Panc1 (cell line): ENCODE results near the gene PAFAH1B2.

Source experiments
- TF ChIP-seq, protein P1 (sequence below): fragments of 450-650 bp; IDR thresholded peaks from 2 replicates; pipeline ENCODE4 v1.5.1; 2017; ENCODE audit warnings: mild to moderate bottlenecking
- TF ChIP-seq, protein P2 (sequence below), 2 experiments: IDR thresholded peaks; 2 replicates each; pipeline ENCODE4 v1.6.1; 2011 to 2012; ENCODE audit warnings: low read depth in 2 of 2, control low read depth in 1 of 2, low read length in 1 of 2, mild to moderate bottlenecking in 1 of 2, moderate library complexity in 1 of 2; ENCODE audit not compliant: insufficient read depth in 1 of 2

DNA sequence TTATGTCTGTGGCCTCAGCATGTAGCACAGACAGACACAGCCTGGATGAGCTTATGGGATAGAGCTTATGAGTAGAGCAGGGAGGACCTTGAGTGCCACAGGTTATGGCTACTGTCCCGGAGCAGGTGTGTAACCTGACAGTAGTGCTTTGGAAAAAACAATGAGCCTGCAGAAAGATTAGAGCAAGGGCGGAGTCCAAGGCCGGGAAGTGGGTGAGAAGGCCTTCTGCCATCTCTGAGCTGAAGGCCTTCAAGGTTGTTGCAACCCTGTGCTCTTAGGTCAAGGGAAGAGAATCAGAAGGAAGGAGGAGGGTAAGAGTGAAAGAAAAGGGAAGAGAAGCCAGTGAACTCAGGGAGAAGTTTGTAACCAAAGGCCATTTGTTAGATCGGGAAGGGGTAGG is 51.2 kb downstream of the PAFAH1B2 start:
- TF ChIP-seq, protein P1, sequence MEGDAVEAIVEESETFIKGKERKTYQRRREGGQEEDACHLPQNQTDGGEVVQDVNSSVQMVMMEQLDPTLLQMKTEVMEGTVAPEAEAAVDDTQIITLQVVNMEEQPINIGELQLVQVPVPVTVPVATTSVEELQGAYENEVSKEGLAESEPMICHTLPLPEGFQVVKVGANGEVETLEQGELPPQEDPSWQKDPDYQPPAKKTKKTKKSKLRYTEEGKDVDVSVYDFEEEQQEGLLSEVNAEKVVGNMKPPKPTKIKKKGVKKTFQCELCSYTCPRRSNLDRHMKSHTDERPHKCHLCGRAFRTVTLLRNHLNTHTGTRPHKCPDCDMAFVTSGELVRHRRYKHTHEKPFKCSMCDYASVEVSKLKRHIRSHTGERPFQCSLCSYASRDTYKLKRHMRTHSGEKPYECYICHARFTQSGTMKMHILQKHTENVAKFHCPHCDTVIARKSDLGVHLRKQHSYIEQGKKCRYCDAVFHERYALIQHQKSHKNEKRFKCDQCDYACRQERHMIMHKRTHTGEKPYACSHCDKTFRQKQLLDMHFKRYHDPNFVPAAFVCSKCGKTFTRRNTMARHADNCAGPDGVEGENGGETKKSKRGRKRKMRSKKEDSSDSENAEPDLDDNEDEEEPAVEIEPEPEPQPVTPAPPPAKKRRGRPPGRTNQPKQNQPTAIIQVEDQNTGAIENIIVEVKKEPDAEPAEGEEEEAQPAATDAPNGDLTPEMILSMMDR, result no peak
- TF ChIP-seq, protein P2, sequence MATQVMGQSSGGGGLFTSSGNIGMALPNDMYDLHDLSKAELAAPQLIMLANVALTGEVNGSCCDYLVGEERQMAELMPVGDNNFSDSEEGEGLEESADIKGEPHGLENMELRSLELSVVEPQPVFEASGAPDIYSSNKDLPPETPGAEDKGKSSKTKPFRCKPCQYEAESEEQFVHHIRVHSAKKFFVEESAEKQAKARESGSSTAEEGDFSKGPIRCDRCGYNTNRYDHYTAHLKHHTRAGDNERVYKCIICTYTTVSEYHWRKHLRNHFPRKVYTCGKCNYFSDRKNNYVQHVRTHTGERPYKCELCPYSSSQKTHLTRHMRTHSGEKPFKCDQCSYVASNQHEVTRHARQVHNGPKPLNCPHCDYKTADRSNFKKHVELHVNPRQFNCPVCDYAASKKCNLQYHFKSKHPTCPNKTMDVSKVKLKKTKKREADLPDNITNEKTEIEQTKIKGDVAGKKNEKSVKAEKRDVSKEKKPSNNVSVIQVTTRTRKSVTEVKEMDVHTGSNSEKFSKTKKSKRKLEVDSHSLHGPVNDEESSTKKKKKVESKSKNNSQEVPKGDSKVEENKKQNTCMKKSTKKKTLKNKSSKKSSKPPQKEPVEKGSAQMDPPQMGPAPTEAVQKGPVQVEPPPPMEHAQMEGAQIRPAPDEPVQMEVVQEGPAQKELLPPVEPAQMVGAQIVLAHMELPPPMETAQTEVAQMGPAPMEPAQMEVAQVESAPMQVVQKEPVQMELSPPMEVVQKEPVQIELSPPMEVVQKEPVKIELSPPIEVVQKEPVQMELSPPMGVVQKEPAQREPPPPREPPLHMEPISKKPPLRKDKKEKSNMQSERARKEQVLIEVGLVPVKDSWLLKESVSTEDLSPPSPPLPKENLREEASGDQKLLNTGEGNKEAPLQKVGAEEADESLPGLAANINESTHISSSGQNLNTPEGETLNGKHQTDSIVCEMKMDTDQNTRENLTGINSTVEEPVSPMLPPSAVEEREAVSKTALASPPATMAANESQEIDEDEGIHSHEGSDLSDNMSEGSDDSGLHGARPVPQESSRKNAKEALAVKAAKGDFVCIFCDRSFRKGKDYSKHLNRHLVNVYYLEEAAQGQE (IDR thresholded peaks at IDR 0.05; ENCODE audit: insufficient read depth in 1 of 2, low read depth in 2 of 2, low read length in 1 of 2), result no peak
